Tibial nerve (tissue), 4 donors: Measurements from ENCODE around the gene ZNRF3. TPM values are rescaled to one million over a fixed set of nuclear protein-coding genes. Genes with fewer than 3 reads are reported as not detected.

Experiments used
- DNase-seq, 2 donors: peaks; one replicate each; pipeline ENCODE4 v3.0.0-alpha.2; 2019; ENCODE audit warnings: low spot score in 2 of 2
- H3K27ac ChIP-seq, 4 donors: fragments of 200-600 bp; sonication (generic) in 3 of 4; one replicate each; pipeline ENCODE4 v1.5.1; 2017 to 2019; ENCODE audit warnings: mild to moderate bottlenecking in 1 of 4
- H3K27me3 ChIP-seq, 2 donors: fragments of 200-600 bp; sonication (generic) in 1 of 2; one replicate each; pipeline versions ENCODE4 v1.5.1 to v1.6.0; 2017 to 2019
- H3K36me3 ChIP-seq, 3 donors: fragments of 200-600 bp; sonication (generic); one replicate each; pipeline ENCODE4 v1.5.1; 2018 to 2019
- H3K4me1 ChIP-seq, 4 donors: fragments of 200-600 bp; sonication (generic) in 3 of 4; one replicate each; pipeline ENCODE4 v1.5.1; 2017 to 2019
- H3K4me3 ChIP-seq, 4 donors: fragments of 200-600 bp; sonication (generic) in 3 of 4; one replicate each; pipeline ENCODE4 v1.5.1; 2017 to 2019; ENCODE audit warnings: mild to moderate bottlenecking in 1 of 4, moderate library complexity in 1 of 4
- H3K9me3 ChIP-seq, 4 donors: fragments of 200-600 bp; sonication (generic) in 3 of 4; one replicate each; pipeline ENCODE4 v1.5.1; 2017 to 2019
- CTCF ChIP-seq, 5 experiments: fragments of 200-600 bp in 3 of 5; fragments of 450-650 bp in 2 of 5; sonication (generic) in 3 of 5; IDR thresholded peaks; one replicate each; pipeline ENCODE4 v1.5.1; 2016 to 2019; ENCODE audit warnings: antibody characterized with exemption in 5 of 5, mild to moderate bottlenecking in 3 of 5, moderate library complexity in 2 of 5
- EP300 ChIP-seq, 2 donors: sonication (generic); formaldehyde crosslinking; IDR thresholded peaks; one replicate each; pipeline ENCODE4 v1.6.1; 2017; ENCODE audit warnings: antibody characterized with exemption in 2 of 2, mild to moderate bottlenecking in 1 of 2
- POLR2A ChIP-seq, 2 donors: fragments of 450-650 bp; IDR thresholded peaks; one replicate each; pipeline ENCODE4 v1.6.1; 2017; ENCODE audit warnings: antibody characterized with exemption in 2 of 2, mild to moderate bottlenecking in 2 of 2, moderate library complexity in 2 of 2
- WGBS, 2 donors: methylation state at CpG; one replicate each; pipeline ENCODE4 v1.1.5; 2018; 5-methylcytosine and 5-hydroxymethylcytosine counted together
- total RNA-seq, 4 donors: library from RNA; depleted of rRNA; stranded (reverse); fragments of >200 nt; gene quantifications; one replicate each; pipeline ENCODE4 v1.1.0, GENCODE V29; 2016

The ZNRF3 gene
- total RNA-seq, 4 donors from 2014 or later = 18.0 to 37.9 (median 23.5) TPM

GRCh38 chr22:29072193-29072978 is 189.0 kb downstream of the ZNRF3 start:
- peaks cover 0 to 37% (median 20%) of the 10 kb centered on the region in 4 donors for H3K4me1 ChIP-seq
- TF ChIP-seq POLR2A (IDR thresholded peaks at IDR 0.05) (no peak), EP300 (IDR thresholded peaks at IDR 0.05) (no peak), CTCF (IDR thresholded peaks at IDR 0.05) (no peak)
- no peaks in the 10 kb centered on the region for H3K27me3 ChIP-seq
- H3K36me3 ChIP-seq = no peaks in the 10 kb centered on the region
- 35 to 40% methylated on average over 22 to 26 of the region's 41 CpGs for WGBS, 2 donors
- H3K4me3 ChIP-seq = peak overlapping the region; percentile 47 to 92 (median 64)
- H3K9me3 ChIP-seq = no peaks in the 10 kb centered on the region
- peak overlapping the region in 2 of 4 donors; percentile 33 to 59 for H3K27ac ChIP-seq
- DNase-seq = peak; percentile 78 to 81

- Histone ChIP-seq H3K27ac (peak within 1 kb of the TSS; percentile 67 to 88 (median 82)), H3K36me3 (no peaks in the 10 kb centered on the region), H3K9me3 (no peaks in the 10 kb centered on the region), H3K27me3 (no peaks in the 10 kb centered on the region), H3K4me3 (peak within 1 kb of the TSS; percentile 66 to 92 (median 81)), H3K4me1 (peaks cover 0 to 37% (median 20%) of the 10 kb centered on the region in 4 donors)
- whole genome bisulfite sequencing, 2 donors = 0% methylated on average over 11 to 45 of the region's 76 CpGs
- DNase-seq = no peak
- TF ChIP-seq EP300 (IDR thresholded peaks at IDR 0.05) = no peak
- TF ChIP-seq POLR2A (IDR thresholded peaks at IDR 0.05) = peak in 1 of 2 donors; percentile 17
Observed at GRCh38 chr22:29072979-29073617, 189.7 kb downstream of the ZNRF3 start, which contains the start of gene KREMEN1. Gene KREMEN1, plus strand, starts transcription at chr22:29073035. Its CDS starts 96 bp downstream, at chr22:29073131.

GRCh38 chr22:29073618-29074275 is 190.4 kb downstream of the ZNRF3 start:
- TF ChIP-seq CTCF (IDR thresholded peaks at IDR 0.05) = no peak
- no peak for TF ChIP-seq POLR2A (IDR thresholded peaks at IDR 0.05)
- TF ChIP-seq EP300 (IDR thresholded peaks at IDR 0.05) = no peak
- Histone ChIP-seq H3K36me3 (no peaks in the 10 kb centered on the region), H3K4me1 (peaks cover 0 to 40% (median 20%) of the 10 kb centered on the region in 4 donors), H3K27ac (peak overlapping the region; percentile 67 to 88 (median 82)), H3K9me3 (no peaks in the 10 kb centered on the region), H3K4me3 (peak overlapping the region; percentile 66 to 92 (median 81)), H3K27me3 (no peaks in the 10 kb centered on the region)
- WGBS, 2 donors = 5 to 9% methylated on average over 36 to 50 of the region's 53 CpGs
- DNase-seq = peak in 1 of 2 donors; percentile 26

- peak overlapping the region in 3 of 4 donors; percentile 80 to 88 (median 84) for H3K27ac ChIP-seq
- DNase-seq = no peak
- WGBS, 2 donors = 48 to 63% methylated on average over 10 of the region's 10 CpGs
- peaks cover 0 to 45% (median 20%) of the 10 kb centered on the region in 4 donors for H3K4me1 ChIP-seq
- no peaks in the 10 kb centered on the region for H3K9me3 ChIP-seq
- no peaks in the 10 kb centered on the region for H3K36me3 ChIP-seq
- H3K4me3 ChIP-seq = peak overlapping the region; percentile 66 to 92 (median 81)
- no peak for TF ChIP-seq POLR2A (IDR thresholded peaks at IDR 0.05)
- no peak for TF ChIP-seq CTCF (IDR thresholded peaks at IDR 0.05)
- TF ChIP-seq EP300 (IDR thresholded peaks at IDR 0.05) = no peak
- no peaks in the 10 kb centered on the region for H3K27me3 ChIP-seq
Observed at GRCh38 chr22:29074276-29074772, 191.0 kb downstream of the ZNRF3 start.
